ENCODE results near the gene PRMT3.

Gene PRMT3

GRCh38 chr11:20429216-20429615 is 41.7 kb downstream of the PRMT3 start:
- Histone ChIP-seq H3K9ac (ENCODE audit: low read length) (no peak overlapping the region), H3K36me3 (ENCODE audit: control insufficient read depth, insufficient read depth, low read length, severe bottlenecking) (peaks cover 25% of the 10 kb centered on the region), H3K4me3 (ENCODE audit: low read length) (no peak overlapping the region), H3K9me3 (ENCODE audit: control insufficient read depth, low read length) (no peaks in the 10 kb centered on the region), H3K27me3 (replicated peaks; ENCODE audit: control insufficient read depth, insufficient read depth, low read length) (no peaks in the 10 kb centered on the region), H3K4me1 (ENCODE audit: control insufficient read depth, insufficient read depth, low read length) (no peaks in the 10 kb centered on the region)
- no peak for DNase-seq (ENCODE audit: low read depth)

GRCh38 chr11:20438637-20439036 is 51.1 kb downstream of the PRMT3 start:
- Histone ChIP-seq H3K27me3 (replicated peaks; ENCODE audit: control insufficient read depth, insufficient read depth, low read length) (no peaks in the 10 kb centered on the region), H3K9me3 (ENCODE audit: control insufficient read depth, low read length) (no peaks in the 10 kb centered on the region), H3K9ac (ENCODE audit: low read length) (no peak overlapping the region), H3K4me1 (ENCODE audit: control insufficient read depth, insufficient read depth, low read length) (no peaks in the 10 kb centered on the region), H3K36me3 (ENCODE audit: control insufficient read depth, insufficient read depth, low read length, severe bottlenecking) (peaks cover 9% of the 10 kb centered on the region), H3K4me3 (ENCODE audit: low read length) (no peak overlapping the region)
- DNase-seq (ENCODE audit: low read depth): no peak

- H3K27me3 ChIP-seq (replicated peaks; ENCODE audit: control insufficient read depth, insufficient read depth, low read length): no peaks in the 10 kb centered on the region
- DNase-seq (ENCODE audit: low read depth): peak; percentile 45
- no peaks in the 10 kb centered on the region for H3K4me1 ChIP-seq (ENCODE audit: control insufficient read depth, insufficient read depth, low read length)
- H3K4me3 ChIP-seq (ENCODE audit: low read length): no peak overlapping the region
- H3K9ac ChIP-seq (ENCODE audit: low read length): no peak overlapping the region
- no peaks in the 10 kb centered on the region for H3K9me3 ChIP-seq (ENCODE audit: control insufficient read depth, low read length)
- H3K36me3 ChIP-seq (ENCODE audit: control insufficient read depth, insufficient read depth, low read length, severe bottlenecking): peaks cover 6% of the 10 kb centered on the region
These were observed 56.1 kb downstream of the PRMT3 start for GRCh38 chr11:20443596-20443995.

GRCh38 chr11:20444535-20444934 is 57.0 kb downstream of the PRMT3 start:
- no peak for DNase-seq (ENCODE audit: low read depth)
- H3K4me3 ChIP-seq (ENCODE audit: low read length): no peak overlapping the region
- H3K9me3 ChIP-seq (ENCODE audit: control insufficient read depth, low read length): no peaks in the 10 kb centered on the region
- no peaks in the 10 kb centered on the region for H3K27me3 ChIP-seq (replicated peaks; ENCODE audit: control insufficient read depth, insufficient read depth, low read length)
- no peak overlapping the region for H3K9ac ChIP-seq (ENCODE audit: low read length)
- peaks cover 11% of the 10 kb centered on the region for H3K36me3 ChIP-seq (ENCODE audit: control insufficient read depth, insufficient read depth, low read length, severe bottlenecking)
- no peaks in the 10 kb centered on the region for H3K4me1 ChIP-seq (ENCODE audit: control insufficient read depth, insufficient read depth, low read length)

GRCh38 chr11:20448834-20449233 is 61.3 kb downstream of the PRMT3 start:
- no peak overlapping the region for H3K9ac ChIP-seq (ENCODE audit: low read length)
- H3K4me3 ChIP-seq (ENCODE audit: low read length): no peak overlapping the region
- no peak for DNase-seq (ENCODE audit: low read depth)

GRCh38 chr11:20450829-20451228 is 63.3 kb downstream of the PRMT3 start:
- H3K9ac ChIP-seq (ENCODE audit: low read length): no peak overlapping the region
- H3K4me3 ChIP-seq (ENCODE audit: low read length): no peak overlapping the region
- peaks cover 12% of the 10 kb centered on the region for H3K36me3 ChIP-seq (ENCODE audit: control insufficient read depth, insufficient read depth, low read length, severe bottlenecking)
- H3K27me3 ChIP-seq (replicated peaks; ENCODE audit: control insufficient read depth, insufficient read depth, low read length): no peaks in the 10 kb centered on the region
- no peaks in the 10 kb centered on the region for H3K9me3 ChIP-seq (ENCODE audit: control insufficient read depth, low read length)
- H3K4me1 ChIP-seq (ENCODE audit: control insufficient read depth, insufficient read depth, low read length): peaks cover 7% of the 10 kb centered on the region
- DNase-seq (ENCODE audit: low read depth): no peak

More at GRCh38 chr11:20448834-20449233, 61.3 kb downstream of the PRMT3 start:
- peaks cover 15% of the 10 kb centered on the region for H3K36me3 ChIP-seq (ENCODE audit: control insufficient read depth, insufficient read depth, low read length, severe bottlenecking)
- no peaks in the 10 kb centered on the region for H3K27me3 ChIP-seq (replicated peaks; ENCODE audit: control insufficient read depth, insufficient read depth, low read length)
- no peaks in the 10 kb centered on the region for H3K9me3 ChIP-seq (ENCODE audit: control insufficient read depth, low read length)
- H3K4me1 ChIP-seq (ENCODE audit: control insufficient read depth, insufficient read depth, low read length): peaks cover 7% of the 10 kb centered on the region

- H3K4me3 ChIP-seq (ENCODE audit: low read length): no peak overlapping the region
- no peaks in the 10 kb centered on the region for H3K27me3 ChIP-seq (replicated peaks; ENCODE audit: control insufficient read depth, insufficient read depth, low read length)
- H3K9ac ChIP-seq (ENCODE audit: low read length): no peak overlapping the region
These were observed 64.1 kb downstream of the PRMT3 start for GRCh38 chr11:20451568-20451967.

GRCh38 chr11:20452585-20452984 is 65.1 kb downstream of the PRMT3 start:
- H3K9me3 ChIP-seq (ENCODE audit: control insufficient read depth, low read length): no peaks in the 10 kb centered on the region
- H3K36me3 ChIP-seq (ENCODE audit: control insufficient read depth, insufficient read depth, low read length, severe bottlenecking): peaks cover 11% of the 10 kb centered on the region
- no peak for DNase-seq (ENCODE audit: low read depth)
- no peaks in the 10 kb centered on the region for H3K27me3 ChIP-seq (replicated peaks; ENCODE audit: control insufficient read depth, insufficient read depth, low read length)
- H3K4me3 ChIP-seq (ENCODE audit: low read length): no peak overlapping the region
- no peak overlapping the region for H3K9ac ChIP-seq (ENCODE audit: low read length)
- peaks cover 7% of the 10 kb centered on the region for H3K4me1 ChIP-seq (ENCODE audit: control insufficient read depth, insufficient read depth, low read length)

More at GRCh38 chr11:20451568-20451967, 64.1 kb downstream of the PRMT3 start:
- peak; percentile 12 for DNase-seq (ENCODE audit: low read depth)
- no peaks in the 10 kb centered on the region for H3K9me3 ChIP-seq (ENCODE audit: control insufficient read depth, low read length)
- H3K36me3 ChIP-seq (ENCODE audit: control insufficient read depth, insufficient read depth, low read length, severe bottlenecking): peaks cover 11% of the 10 kb centered on the region
- H3K4me1 ChIP-seq (ENCODE audit: control insufficient read depth, insufficient read depth, low read length): peaks cover 7% of the 10 kb centered on the region

GRCh38 chr11:20453657-20454316 is 66.3 kb downstream of the PRMT3 start:
- peaks cover 7% of the 10 kb centered on the region for H3K4me1 ChIP-seq (ENCODE audit: control insufficient read depth, insufficient read depth, low read length)
- H3K9ac ChIP-seq (ENCODE audit: low read length): no peak overlapping the region
- no peak overlapping the region for H3K4me3 ChIP-seq (ENCODE audit: low read length)
- H3K9me3 ChIP-seq (ENCODE audit: control insufficient read depth, low read length): no peaks in the 10 kb centered on the region
- H3K27me3 ChIP-seq (replicated peaks; ENCODE audit: control insufficient read depth, insufficient read depth, low read length): no peaks in the 10 kb centered on the region
- H3K36me3 ChIP-seq (ENCODE audit: control insufficient read depth, insufficient read depth, low read length, severe bottlenecking): peaks cover 11% of the 10 kb centered on the region
- no peak for DNase-seq (ENCODE audit: low read depth)

GRCh38 chr11:20457001-20457799 is 69.7 kb downstream of the PRMT3 start:
- peaks cover 8% of the 10 kb centered on the region for H3K36me3 ChIP-seq (ENCODE audit: control insufficient read depth, insufficient read depth, low read length, severe bottlenecking)

GRCh38 chr11:20457934-20458680 is 70.6 kb downstream of the PRMT3 start:
- H3K9me3 ChIP-seq (ENCODE audit: control insufficient read depth, low read length): no peaks in the 10 kb centered on the region
- H3K27me3 ChIP-seq (replicated peaks; ENCODE audit: control insufficient read depth, insufficient read depth, low read length): no peaks in the 10 kb centered on the region
- DNase-seq (ENCODE audit: low read depth): no peak
- peaks cover 9% of the 10 kb centered on the region for H3K36me3 ChIP-seq (ENCODE audit: control insufficient read depth, insufficient read depth, low read length, severe bottlenecking)
- no peak overlapping the region for H3K9ac ChIP-seq (ENCODE audit: low read length)
- no peak overlapping the region for H3K4me3 ChIP-seq (ENCODE audit: low read length)
- H3K4me1 ChIP-seq (ENCODE audit: control insufficient read depth, insufficient read depth, low read length): no peaks in the 10 kb centered on the region

More at GRCh38 chr11:20457001-20457799, 69.7 kb downstream of the PRMT3 start:
- H3K4me3 ChIP-seq (ENCODE audit: low read length): no peak overlapping the region
- no peaks in the 10 kb centered on the region for H3K9me3 ChIP-seq (ENCODE audit: control insufficient read depth, low read length)
- DNase-seq (ENCODE audit: low read depth): peak; percentile 1
- no peaks in the 10 kb centered on the region for H3K27me3 ChIP-seq (replicated peaks; ENCODE audit: control insufficient read depth, insufficient read depth, low read length)
- no peaks in the 10 kb centered on the region for H3K4me1 ChIP-seq (ENCODE audit: control insufficient read depth, insufficient read depth, low read length)
- no peak overlapping the region for H3K9ac ChIP-seq (ENCODE audit: low read length)

Measured in adipocyte (in vitro differentiated cells).